K562 (cell line): Measurements from ENCODE around the gene DLGAP1. TPM values are rescaled to one million over a fixed set of nuclear protein-coding genes. Genes with fewer than 3 reads are reported as not detected.

Source experiments
- ATAC-seq: fragments of 200-7000 bp; cut with Tn5 transposase; 3 replicates; pipeline ENCODE4 v1.9.1; 2020; ENCODE audit warnings: moderate library complexity
- BruUV-seq: library from RNA; stranded (reverse); fragments of 400-500 nt; replicated peaks from 2 replicates; lab custom pipeline; 2021; lab: Mats Ljungman, UMichigan
- CTCF ChIA-PET: fragments of 300-600 bp; formaldehyde crosslinking; extraction: SDS; loops from one replicate; lab custom pipeline; 2021; ENCODE audit warnings: low intra/inter-chr PET ratio; lab: Yijun Ruan, JAX
- POLR2A ChIA-PET: fragments of 300-600, 350-650 bp; sonication (Branson Sonifier 250); formaldehyde crosslinking; extraction: SDS; loops from one replicate; lab custom pipeline; 2021; ENCODE audit warnings: antibody characterized with exemption, inconsistent platforms; lab: Yijun Ruan, JAX
- DNase-seq, 4 experiments: peaks; one replicate each; pipeline versions ENCODE4 v3.0.0 to v3.0.0-alpha.2; 2011 to 2018; ENCODE audit warnings: low spot score in 3 of 4, mixed read lengths in 3 of 4; ENCODE audit errors: extremely low read depth in 1 of 4
- FAIRE-seq: peaks from 2 replicates; lab custom pipeline; 2011; peaks lifted over from hg19 to GRCh38; lab: Jason Lieb, UNC
- H2AFZ ChIP-seq: 2 replicates; pipeline ENCODE4 v1.6.0; 2011; ENCODE audit warnings: low read depth, low read length, control low read depth, inconsistent platforms
- H3K27ac ChIP-seq: fragments of 200-600 bp; 3 replicates; pipeline ENCODE4 v1.8.0; 2011; ENCODE audit warnings: low read depth, mild to moderate bottlenecking, control low read depth, inconsistent platforms, low read length, moderate library complexity, mixed read lengths; ENCODE audit errors: extremely low read depth
- H3K27me3 ChIP-seq, 2 experiments: fragments of 300-600 bp in 1 of 2; 2 replicates in 1 of 2; 3 replicates in 1 of 2; pipeline versions ENCODE4 v1.6.0 to v1.8.0; 2011; ENCODE audit warnings: inconsistent platforms in 2 of 2, low read length in 2 of 2, mild to moderate bottlenecking in 1 of 2, mixed read lengths in 1 of 2, moderate library complexity in 1 of 2; ENCODE audit not compliant: control insufficient read depth in 2 of 2, insufficient read depth in 2 of 2
- H3K36me3 ChIP-seq: fragments of 300-600 bp; 3 replicates; pipeline ENCODE4 v1.8.0; 2011; ENCODE audit warnings: mild to moderate bottlenecking, low read length, inconsistent platforms; ENCODE audit not compliant: control insufficient read depth, insufficient read depth
- H3K4me1 ChIP-seq, 2 experiments: fragments of 200-600 bp in 1 of 2; replicated peaks in 1 of 2; 2 replicates in 1 of 2; 3 replicates in 1 of 2; pipeline versions ENCODE4 v1.5.1 to v1.8.0; 2011; ENCODE audit warnings: inconsistent platforms in 2 of 2, low read length in 2 of 2, mild to moderate bottlenecking in 1 of 2, mixed read lengths in 1 of 2, moderate library complexity in 1 of 2; ENCODE audit not compliant: control insufficient read depth in 2 of 2, insufficient read depth in 2 of 2
- H3K4me2 ChIP-seq: 2 replicates; pipeline ENCODE4 v1.6.1; 2011; ENCODE audit warnings: low read length, control low read depth, inconsistent platforms, mixed read lengths; ENCODE audit not compliant: insufficient read depth
- H3K4me3 ChIP-seq: fragments of 200-600 bp; sonication (generic), shearing (Covaris generic); 2 replicates; pipeline ENCODE4 v1.5.1; 2016; ENCODE audit warnings: control low read depth, inconsistent platforms
- H3K79me2 ChIP-seq: fragments of 200-600 bp; 3 replicates; pipeline ENCODE4 v1.8.0; 2011; ENCODE audit warnings: low read length, inconsistent platforms; ENCODE audit not compliant: control insufficient read depth, insufficient read depth
- H3K9ac ChIP-seq, 2 experiments: 2 replicates each; pipeline versions ENCODE4 v1.6.0 to v1.6.1; 2011; ENCODE audit warnings: low read depth in 2 of 2, low read length in 2 of 2, control low read depth in 1 of 2, inconsistent platforms in 1 of 2, mild to moderate bottlenecking in 1 of 2, mixed read lengths in 1 of 2; ENCODE audit not compliant: insufficient read depth in 1 of 2
- H3K9me1 ChIP-seq: one replicate; pipeline ENCODE4 v1.6.0; 2011; ENCODE audit warnings: inconsistent platforms, mild to moderate bottlenecking, low read length, moderate library complexity; ENCODE audit not compliant: control insufficient read depth, insufficient read depth
- H3K9me3 ChIP-seq: replicated peaks from 2 replicates; pipeline ENCODE4 v1.5.1; 2011; ENCODE audit warnings: low read depth, low read length, inconsistent platforms; ENCODE audit not compliant: control insufficient read depth, insufficient read depth
- H4K20me1 ChIP-seq: replicated peaks from 2 replicates; pipeline ENCODE4 v1.6.1; 2011; ENCODE audit warnings: low read length, inconsistent platforms, mixed read lengths; ENCODE audit not compliant: control insufficient read depth, insufficient read depth
- DIDO1 ChIP-seq: fragments of 450-650 bp; IDR thresholded peaks from 2 replicates; pipeline ENCODE4 v1.6.1; 2016; ENCODE audit warnings: low read depth, missing biosample characterization, missing genetic modification characterization
- EZH2 ChIP-seq: IDR thresholded peaks from 2 replicates; pipeline ENCODE4 v1.6.1; 2012; ENCODE audit warnings: low read depth, mild to moderate bottlenecking, inconsistent platforms, low read length, borderline replicate concordance
- HDAC2 ChIP-seq: fragments of 450-650 bp; IDR thresholded peaks from 2 replicates; pipeline ENCODE4 v1.6.1; 2016; ENCODE audit warnings: mild to moderate bottlenecking
- HDAC3 ChIP-seq: fragments of 450-650 bp; IDR thresholded peaks from 2 replicates; pipeline ENCODE4 v1.6.1; 2018; ENCODE audit warnings: borderline replicate concordance, mild to moderate bottlenecking, moderate library complexity; ENCODE audit not compliant: partially characterized antibody
- PTBP1 ChIP-seq: fragments of 200-400 bp; formaldehyde crosslinking; IDR thresholded peaks from 2 replicates; pipeline ENCODE4 v1.6.1; 2017; ENCODE audit warnings: low read depth, low read length
- RREB1 ChIP-seq: fragments of 250-450 bp; sonication (Bioruptor Pico); IDR thresholded peaks from 2 replicates; pipeline ENCODE4 v1.4.0; 2020
- SMC3 ChIP-seq: conservative IDR thresholded peaks from 2 replicates; pipeline ENCODE4 v1.6.1; 2011; ENCODE audit warnings: low read depth, low read length, improper control_type of control experiment; ENCODE audit not compliant: insufficient read depth
- ZBTB9 ChIP-seq: fragments of 450-650 bp; formaldehyde crosslinking; IDR thresholded peaks from 2 replicates; pipeline ENCODE4 v1.4.0; 2020; ENCODE audit warnings: mild to moderate bottlenecking, moderate library complexity
- ZNF57 ChIP-seq: fragments of 450-650 bp; formaldehyde crosslinking; IDR thresholded peaks from 2 replicates; pipeline ENCODE4 v1.4.0; 2020; ENCODE audit warnings: mild to moderate bottlenecking, moderate library complexity
- WGBS: fragments of 100-300 bp; shearing (Covaris generic); methylation state at CpG from one replicate; pipeline ENCODE4 v1.1.6; 2016; ENCODE audit warnings: low coverage, mixed read lengths; ENCODE audit not compliant: insufficient coverage; ENCODE audit errors: missing lambda C conversion rate; 5-methylcytosine and 5-hydroxymethylcytosine counted together
- in situ Hi-C: fragments of 300-500 bp; cut with MboI; formaldehyde crosslinking; loops from 4 replicates; pipeline ENCODE4 v1.15.0; 2018; ENCODE audit warnings: inconsistent platforms, mixed read lengths
- intact Hi-C: fragments of 100-400 bp; cut with micrococcal nuclease; formaldehyde crosslinking; loops from 2 replicates; pipeline ENCODE4 v1.14.2; 2022
- polyA plus RNA-seq, 8 experiments: library from polyadenylated mRNA; depleted of rRNA in 4 of 8; stranded (reverse) in 5 of 8; unstranded in 3 of 8; fragments of >200 nt; fragmentation: Nextera tagmentation in 2 of 8; fragmentation: Illumina TruSeq in 1 of 8; extraction: Ambion mirVana in 2 of 8; extraction: Trizol in 1 of 8; gene quantifications; 2 replicates each; pipeline versions ENCODE4 v1.2.1 to v1.2.3, GENCODE V29; 2011 to 2014; ENCODE audit warnings: inconsistent platforms in 1 of 8, missing spikeins in 1 of 8
- total RNA-seq, 7 experiments: library from RNA; depleted of rRNA in 6 of 7; stranded (reverse); fragments of >200 nt in 6 of 7; fragmentation: Illumina TruSeq in 2 of 7; extraction: Trizol in 2 of 7; gene quantifications; 2 replicates each; pipeline versions ENCODE4 v1.2.1 to v1.2.3, GENCODE V29; 2011 to 2021; ENCODE audit warnings: low replicate concordance in 1 of 7
- TF ChIP-seq, protein P1 (sequence below): IDR thresholded peaks from 3 replicates; pipeline ENCODE4 v1.6.1; 2011; ENCODE audit warnings: borderline replicate concordance, mild to moderate bottlenecking, moderate library complexity; ENCODE audit not compliant: insufficient read length; ENCODE audit errors: extremely low read depth

The DLGAP1 gene
- total and polyA plus RNA-seq, 9 of the 15 experiments (the other 6 are each of a cell fraction or from before 2014, with no cell fraction given): 0.04 to 0.22 (median 0.08) TPM

GRCh38 chr18:4106407-4107033 lies 348.6 kb downstream of the DLGAP1 start (continued):
- TF ChIP-seq SMC3: peak; percentile 70

DNA sequence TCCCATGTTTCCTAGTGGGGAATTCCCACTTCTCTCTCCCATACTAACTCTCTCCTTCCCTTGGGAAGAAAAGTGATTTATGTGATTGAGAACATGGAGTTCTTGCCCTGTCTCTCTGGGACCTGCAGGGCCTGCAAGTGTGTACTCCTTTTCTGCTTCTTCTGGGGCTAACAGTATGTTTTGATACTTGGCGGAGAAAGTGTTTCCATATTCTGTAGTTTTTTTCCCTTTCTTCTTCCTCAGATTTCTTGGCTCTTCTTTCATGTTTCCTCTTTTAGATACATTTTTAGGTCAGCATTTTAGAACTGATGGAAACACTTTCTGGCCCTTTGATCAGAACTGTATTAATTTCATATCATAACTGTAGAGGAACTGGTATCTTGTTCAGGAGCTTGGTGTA lies 352.2 kb downstream of the DLGAP1 start:
- WGBS: 7% methylated on average over 1 of the region's 1 CpG
- Histone ChIP-seq H3K36me3 (no peaks in the 10 kb centered on the region), H3K79me2 (no peaks in the 10 kb centered on the region), H3K4me1 (no peaks in the 10 kb centered on the region), H2AFZ (no peak overlapping the region), H3K27me3 (no peaks in the 10 kb centered on the region), H4K20me1 (no peaks in the 10 kb centered on the region), H3K27ac (no peak overlapping the region), H3K9ac (no peak overlapping the region), H3K9me3 (no peaks in the 10 kb centered on the region), H3K4me3 (no peak overlapping the region), H3K9me1 (no peaks in the 10 kb centered on the region), H3K4me2 (no peak overlapping the region)
- ChIA-PET CTCF (no interaction called here), POLR2A (no interaction called here)
- DNase-seq (no peak), ATAC-seq (no peak), FAIRE-seq (no peak)
- BruUV-seq: no TSS peak
- intact Hi-C loops (no loop called here), in situ Hi-C loops (loop anchor here (25.0 kb wide), 1 partner anchor 959 kb away; no protein-coding TSS in a partner anchor)
- TF ChIP-seq HDAC3: no peak
- no peak for TF ChIP-seq PTBP1
- TF ChIP-seq ZNF57: no peak
- no peak for TF ChIP-seq EZH2
- TF ChIP-seq ZBTB9 (CRISPR knock-in tag): no peak
- TF ChIP-seq RREB1: no peak
- TF ChIP-seq HDAC2: no peak
- TF ChIP-seq, protein P1, sequence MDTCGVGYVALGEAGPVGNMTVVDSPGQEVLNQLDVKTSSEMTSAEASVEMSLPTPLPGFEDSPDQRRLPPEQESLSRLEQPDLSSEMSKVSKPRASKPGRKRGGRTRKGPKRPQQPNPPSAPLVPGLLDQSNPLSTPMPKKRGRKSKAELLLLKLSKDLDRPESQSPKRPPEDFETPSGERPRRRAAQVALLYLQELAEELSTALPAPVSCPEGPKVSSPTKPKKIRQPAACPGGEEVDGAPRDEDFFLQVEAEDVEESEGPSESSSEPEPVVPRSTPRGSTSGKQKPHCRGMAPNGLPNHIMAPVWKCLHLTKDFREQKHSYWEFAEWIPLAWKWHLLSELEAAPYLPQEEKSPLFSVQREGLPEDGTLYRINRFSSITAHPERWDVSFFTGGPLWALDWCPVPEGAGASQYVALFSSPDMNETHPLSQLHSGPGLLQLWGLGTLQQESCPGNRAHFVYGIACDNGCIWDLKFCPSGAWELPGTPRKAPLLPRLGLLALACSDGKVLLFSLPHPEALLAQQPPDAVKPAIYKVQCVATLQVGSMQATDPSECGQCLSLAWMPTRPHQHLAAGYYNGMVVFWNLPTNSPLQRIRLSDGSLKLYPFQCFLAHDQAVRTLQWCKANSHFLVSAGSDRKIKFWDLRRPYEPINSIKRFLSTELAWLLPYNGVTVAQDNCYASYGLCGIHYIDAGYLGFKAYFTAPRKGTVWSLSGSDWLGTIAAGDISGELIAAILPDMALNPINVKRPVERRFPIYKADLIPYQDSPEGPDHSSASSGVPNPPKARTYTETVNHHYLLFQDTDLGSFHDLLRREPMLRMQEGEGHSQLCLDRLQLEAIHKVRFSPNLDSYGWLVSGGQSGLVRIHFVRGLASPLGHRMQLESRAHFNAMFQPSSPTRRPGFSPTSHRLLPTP: no peak
- no peak for TF ChIP-seq DIDO1 (tag)
